Measurements from ENCODE around the gene CNTF.

DNA sequence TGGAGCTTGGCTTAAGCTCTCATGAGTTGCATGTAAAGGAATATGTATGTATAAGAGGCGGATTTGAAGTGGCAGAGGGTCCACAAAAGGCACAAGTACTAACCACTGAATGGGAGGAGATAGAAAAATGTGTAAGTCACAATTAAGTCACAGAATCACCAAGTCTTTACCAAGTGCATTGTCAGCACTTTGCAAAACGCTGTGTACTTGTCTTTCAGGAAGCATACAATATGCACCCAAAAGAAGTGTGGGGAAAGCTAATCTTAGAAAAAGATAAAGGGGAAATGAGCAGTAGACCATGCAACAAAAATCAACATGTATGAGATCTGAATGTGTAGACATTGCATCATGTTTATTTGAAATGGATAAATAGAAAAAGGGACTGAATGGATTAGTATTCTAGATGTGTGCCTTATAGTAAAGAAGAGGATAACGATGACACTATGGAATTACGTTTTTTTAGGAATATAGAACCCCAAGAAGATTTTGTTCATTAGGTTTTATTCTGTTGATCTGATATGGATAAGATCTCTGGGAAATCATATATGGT lies 4.5 kb downstream of the CNTF start:
- TF ChIP-seq, protein P1, sequence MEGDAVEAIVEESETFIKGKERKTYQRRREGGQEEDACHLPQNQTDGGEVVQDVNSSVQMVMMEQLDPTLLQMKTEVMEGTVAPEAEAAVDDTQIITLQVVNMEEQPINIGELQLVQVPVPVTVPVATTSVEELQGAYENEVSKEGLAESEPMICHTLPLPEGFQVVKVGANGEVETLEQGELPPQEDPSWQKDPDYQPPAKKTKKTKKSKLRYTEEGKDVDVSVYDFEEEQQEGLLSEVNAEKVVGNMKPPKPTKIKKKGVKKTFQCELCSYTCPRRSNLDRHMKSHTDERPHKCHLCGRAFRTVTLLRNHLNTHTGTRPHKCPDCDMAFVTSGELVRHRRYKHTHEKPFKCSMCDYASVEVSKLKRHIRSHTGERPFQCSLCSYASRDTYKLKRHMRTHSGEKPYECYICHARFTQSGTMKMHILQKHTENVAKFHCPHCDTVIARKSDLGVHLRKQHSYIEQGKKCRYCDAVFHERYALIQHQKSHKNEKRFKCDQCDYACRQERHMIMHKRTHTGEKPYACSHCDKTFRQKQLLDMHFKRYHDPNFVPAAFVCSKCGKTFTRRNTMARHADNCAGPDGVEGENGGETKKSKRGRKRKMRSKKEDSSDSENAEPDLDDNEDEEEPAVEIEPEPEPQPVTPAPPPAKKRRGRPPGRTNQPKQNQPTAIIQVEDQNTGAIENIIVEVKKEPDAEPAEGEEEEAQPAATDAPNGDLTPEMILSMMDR (IDR thresholded peaks at IDR 0.05), result no peak
- TF ChIP-seq POLR2A (IDR thresholded peaks at IDR 0.05), result no peak
